OCI-LY1 (cell line): ENCODE data around the gene CEP128.
"Not testable (repeated sequence)": the region's sequence is repeated elsewhere in the genome, so short reads cannot be mapped to it uniquely, and the experiment has no call there.

Experiments used
- H2AFZ ChIP-seq: fragments of 200-600 bp; sonication (generic), shearing (Covaris generic); 2 replicates; pipeline ENCODE4 v1.6.0; 2014; ENCODE audit warnings: antibody characterized with exemption, mild to moderate bottlenecking, low read length
- H3F3A ChIP-seq: fragments of 200-600 bp; sonication (generic), shearing (Covaris generic); 2 replicates; pipeline ENCODE4 v1.6.0; 2014; ENCODE audit warnings: mild to moderate bottlenecking, antibody characterized with exemption, low read length, moderate library complexity; ENCODE audit not compliant: insufficient read depth
- H3K27ac ChIP-seq: fragments of 200-600 bp; sonication (generic); 2 replicates; pipeline ENCODE4 v1.5.1; 2014; ENCODE audit warnings: low read length, mixed run types, mild to moderate bottlenecking, low read depth; ENCODE audit not compliant: poor library complexity, severe bottlenecking
- H3K27me3 ChIP-seq: fragments of 200-600 bp; sonication (generic); 2 replicates; pipeline ENCODE4 v1.6.0; 2014; ENCODE audit warnings: antibody characterized with exemption, mild to moderate bottlenecking, low read length, moderate library complexity; ENCODE audit not compliant: insufficient read depth
- H3K36me3 ChIP-seq: fragments of 200-600 bp; sonication (generic); 2 replicates; pipeline ENCODE4 v1.6.1; 2014; ENCODE audit warnings: mild to moderate bottlenecking, antibody characterized with exemption, low read length, moderate library complexity, mixed read lengths; ENCODE audit not compliant: insufficient read depth
- H3K4me1 ChIP-seq: fragments of 200-600 bp; sonication (generic); 2 replicates; pipeline ENCODE4 v1.5.1; 2014; ENCODE audit warnings: mild to moderate bottlenecking, low read length, moderate library complexity; ENCODE audit not compliant: insufficient read depth, severe bottlenecking
- H3K4me2 ChIP-seq: fragments of 200-600 bp; sonication (generic), shearing (Covaris generic); 2 replicates; pipeline ENCODE4 v1.6.1; 2014; ENCODE audit warnings: low read length
- H3K4me3 ChIP-seq: fragments of 200-600 bp; sonication (generic); 2 replicates; pipeline ENCODE4 v1.5.1; 2014; ENCODE audit warnings: low read length, low read depth, mild to moderate bottlenecking, mixed read lengths; ENCODE audit not compliant: poor library complexity, severe bottlenecking
- H3K79me2 ChIP-seq: fragments of 200-600 bp; shearing (Covaris generic); 2 replicates; pipeline ENCODE4 v1.6.1; 2016; ENCODE audit warnings: mixed run types, low read length, mixed read lengths; ENCODE audit not compliant: insufficient read depth
- H3K9ac ChIP-seq: fragments of 200-600 bp; sonication (generic), shearing (Covaris generic); 2 replicates; pipeline ENCODE4 v1.6.1; 2014; ENCODE audit warnings: mild to moderate bottlenecking, low read length, mixed read lengths
- H3K9me2 ChIP-seq: fragments of 200-600 bp; sonication (generic), shearing (Covaris generic); 2 replicates; pipeline ENCODE4 v1.6.1; 2014; ENCODE audit warnings: low read depth, mild to moderate bottlenecking, low read length, mixed read lengths
- H3K9me3 ChIP-seq: fragments of 200-600 bp; shearing (Covaris generic); 2 replicates; pipeline ENCODE4 v1.6.1; 2014; ENCODE audit warnings: low read length, mixed read lengths
- H4K20me1 ChIP-seq: fragments of 200-600 bp; sonication (generic), shearing (Covaris generic); 2 replicates; pipeline ENCODE4 v1.6.0; 2016; ENCODE audit warnings: mild to moderate bottlenecking, low read length; ENCODE audit not compliant: insufficient read depth
- CTCF ChIP-seq: fragments of 200-600 bp; sonication (generic), shearing (Covaris generic); IDR thresholded peaks from 2 replicates; pipeline ENCODE4 v1.5.1; 2017; ENCODE audit warnings: mild to moderate bottlenecking, antibody characterized with exemption, low read length, moderate library complexity, mixed read lengths
- EZH2 ChIP-seq: fragments of 200-600 bp; sonication (generic), shearing (Covaris generic); IDR thresholded peaks from 2 replicates; pipeline ENCODE4 v1.8.0; 2017; ENCODE audit warnings: borderline replicate concordance, mixed run types, mild to moderate bottlenecking, antibody characterized with exemption, low read length, moderate library complexity, mixed read lengths

Gene CEP128

DNA sequence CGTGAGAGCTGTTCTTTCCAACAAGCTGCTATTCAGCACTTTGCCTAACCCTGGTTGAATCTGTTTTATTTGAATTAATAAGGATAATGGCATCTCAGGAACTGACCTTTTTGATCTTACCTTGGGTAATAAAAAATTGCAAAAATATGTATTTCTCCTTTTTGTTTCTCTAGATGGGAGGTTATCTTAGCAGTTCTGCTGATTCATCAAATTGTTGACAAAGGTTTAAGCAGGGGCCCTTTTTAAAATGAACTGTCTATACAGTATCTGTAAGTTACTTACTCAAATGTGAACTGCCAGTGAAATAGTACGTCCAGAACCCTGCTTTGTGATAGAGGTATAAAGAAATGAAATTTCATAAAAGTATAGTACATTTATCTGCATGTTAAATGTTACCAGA lies 14.6 kb upstream of the CEP128 start:
- Histone ChIP-seq H3F3A (0 out of 2 replicates have a peak, but pooled peaks cover 7% of the 10 kb centered on the region), H3K4me1 (peaks cover 59% of the 10 kb centered on the region), H3K36me3 (no peaks in the 10 kb centered on the region), H4K20me1 (no peaks in the 10 kb centered on the region), H3K79me2 (no peaks in the 10 kb centered on the region), H3K9me3 (0 out of 2 replicates have a peak, but pooled peaks cover under 1% of the 10 kb centered on the region), H3K9me2 (no peaks in the 10 kb centered on the region), H3K4me2 (peak overlapping the region; percentile 91), H3K4me3 (peak overlapping the region; percentile 63), H3K27ac (peak overlapping the region; percentile 94), H3K9ac (peak overlapping the region; percentile 7), H2AFZ (no peak overlapping the region; the same call in 1 of the 2 replicates), H3K27me3 (no peaks in the 10 kb centered on the region)
- TF ChIP-seq CTCF = no peak

- Histone ChIP-seq H3K9ac (peak within 1 kb of the TSS; percentile 60), H3K9me3 (0 out of 2 replicates have a peak, but pooled peaks cover 3% of the 10 kb centered on the region), H3K4me3 (peak within 1 kb of the TSS; percentile 63), H3K36me3 (no peaks in the 10 kb centered on the region), H3F3A (0 out of 2 replicates have a peak, but pooled peaks cover 7% of the 10 kb centered on the region), H3K4me2 (peak within 1 kb of the TSS; percentile 91), H3K27me3 (no peaks in the 10 kb centered on the region), H3K79me2 (no peaks in the 10 kb centered on the region), H3K9me2 (no peaks in the 10 kb centered on the region), H2AFZ (peak within 1 kb of the TSS; percentile 77), H3K27ac (peak within 1 kb of the TSS; percentile 94), H4K20me1 (no peaks in the 10 kb centered on the region), H3K4me1 (peaks cover 54% of the 10 kb centered on the region)
- TF ChIP-seq CTCF (no peak), EZH2 (no peak)
These were observed 13.9 kb upstream of the CEP128 start, which contains the start of gene TSHR for GRCh38 chr14:80955416-80955941. TSS of gene TSHR (plus strand) at chr14:80955621. CDS start at chr14:80955681, 60 bp downstream.

- Histone ChIP-seq H3K9ac (peak overlapping the region; percentile 60; the same call in 1 of the 2 replicates), H4K20me1 (no peaks in the 10 kb centered on the region), H3K27ac (no peak overlapping the region)
These were observed 13.3 kb upstream of the CEP128 start for GRCh38 chr14:80954687-80955299.

DNA sequence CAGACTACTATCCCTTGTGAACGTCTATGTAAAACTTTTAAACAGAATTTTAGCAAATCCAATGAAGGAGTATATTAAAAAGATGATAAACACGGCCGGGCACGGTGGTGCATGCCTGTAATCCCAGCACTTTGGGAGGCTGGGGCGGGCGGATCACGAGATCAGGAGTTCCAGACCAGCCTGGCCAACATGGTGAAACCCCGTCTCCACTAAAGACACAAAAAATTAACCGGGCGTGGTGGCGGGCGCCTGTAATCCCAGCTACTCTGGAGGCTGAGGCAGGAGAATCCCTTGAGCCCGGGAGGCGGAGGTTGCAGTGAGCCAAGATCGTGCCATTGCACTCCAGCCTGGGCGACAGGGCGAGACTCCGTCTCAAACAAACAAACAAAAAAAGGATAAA lies 11.7 kb upstream of the CEP128 start:
- H3K4me3 ChIP-seq, H3K79me2 ChIP-seq, H4K20me1 ChIP-seq, H3K9ac ChIP-seq, H3K27me3 ChIP-seq, H3K9me3 ChIP-seq, H3F3A ChIP-seq, H3K27ac ChIP-seq, H3K9me2 ChIP-seq, H3K4me2 ChIP-seq, H3K36me3 ChIP-seq, H2AFZ ChIP-seq: not testable (repeated sequence)
- peaks cover 31% of the 10 kb centered on the region for H3K4me1 ChIP-seq

More at GRCh38 chr14:80954687-80955299, 13.3 kb upstream of the CEP128 start:
- Histone ChIP-seq H3K4me1 (peaks cover 47% of the 10 kb centered on the region), H3K9me2 (no peaks in the 10 kb centered on the region), H3K27me3 (no peaks in the 10 kb centered on the region), H3F3A (0 out of 2 replicates have a peak, but pooled peaks cover 7% of the 10 kb centered on the region), H3K36me3 (no peaks in the 10 kb centered on the region), H2AFZ (peak overlapping the region; percentile 77; the same call in 1 of the 2 replicates), H3K4me3 (peak overlapping the region; percentile 63), H3K4me2 (peak overlapping the region; percentile 91), H3K79me2 (no peaks in the 10 kb centered on the region), H3K9me3 (0 out of 2 replicates have a peak, but pooled peaks cover 3% of the 10 kb centered on the region)
- no peak for TF ChIP-seq EZH2
- TF ChIP-seq CTCF = peak; percentile 85
